22Rv1 (cell line): ENCODE measurements around the gene HMSD.
"Not testable (repeated sequence)": the region's sequence is repeated elsewhere in the genome, so short reads cannot be mapped to it uniquely, and the experiment has no call there.

Experiments
- CTCF ChIP-seq: fragments of 450-650 bp; IDR thresholded peaks from 2 replicates; pipeline ENCODE4 v1.5.1; 2017; ENCODE audit warnings: mild to moderate bottlenecking
- ZFX ChIP-seq: fragments of 450-650 bp; IDR thresholded peaks from 2 replicates; pipeline ENCODE4 v1.6.1; 2017; ENCODE audit warnings: antibody characterized with exemption, borderline replicate concordance

- TF ChIP-seq CTCF, ZFX: not testable (repeated sequence)
These were observed 8.5 kb upstream of the HMSD start for GRCh38 chr18:63940543-63941050.
